ENCODE measurements around the gene SIRT3. TPM values are rescaled to one million over a fixed set of nuclear protein-coding genes. Genes with fewer than 3 reads are reported as not detected.
"Not testable (repeated sequence)": the region's sequence is repeated elsewhere in the genome, so short reads cannot be mapped to it uniquely, and the experiment has no call there.

The SIRT3 gene
- total RNA-seq, 1 donor from 2014 or later, result 9.8 TPM

DNA sequence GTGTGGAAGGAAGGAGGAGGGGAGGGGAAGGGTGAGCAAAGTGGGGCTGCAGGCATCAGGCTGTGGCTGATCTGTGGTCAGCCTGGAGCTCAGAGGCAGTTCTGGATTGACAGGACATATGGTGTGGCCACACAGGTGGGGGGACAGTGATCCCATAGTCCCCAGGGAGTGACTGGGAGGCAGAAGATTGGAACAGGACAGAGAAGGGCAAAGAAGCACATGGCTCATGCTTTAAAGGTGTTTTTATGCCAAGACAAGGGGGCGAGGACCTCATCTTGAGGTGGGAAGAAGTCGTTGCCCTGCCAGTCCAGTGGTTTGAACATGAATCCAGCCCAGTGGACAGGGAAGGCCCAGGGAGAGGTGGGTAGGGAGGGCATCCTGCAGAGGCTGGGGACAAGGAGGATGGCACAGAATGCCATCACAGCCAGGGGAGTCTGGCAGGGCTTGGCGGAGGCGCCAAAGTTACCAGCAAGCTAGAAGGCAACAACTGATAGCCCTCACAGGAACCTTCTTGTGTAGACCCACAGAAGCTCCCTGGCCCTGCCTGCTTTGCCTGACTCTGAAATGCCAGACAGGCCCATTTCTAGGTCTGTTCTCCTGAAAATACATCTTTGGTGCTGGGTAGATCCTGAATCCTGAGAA is 32.1 kb downstream of the SIRT3 start:
- DNase-seq (ENCODE audit: low read depth, low spot score), result no peak

DNA sequence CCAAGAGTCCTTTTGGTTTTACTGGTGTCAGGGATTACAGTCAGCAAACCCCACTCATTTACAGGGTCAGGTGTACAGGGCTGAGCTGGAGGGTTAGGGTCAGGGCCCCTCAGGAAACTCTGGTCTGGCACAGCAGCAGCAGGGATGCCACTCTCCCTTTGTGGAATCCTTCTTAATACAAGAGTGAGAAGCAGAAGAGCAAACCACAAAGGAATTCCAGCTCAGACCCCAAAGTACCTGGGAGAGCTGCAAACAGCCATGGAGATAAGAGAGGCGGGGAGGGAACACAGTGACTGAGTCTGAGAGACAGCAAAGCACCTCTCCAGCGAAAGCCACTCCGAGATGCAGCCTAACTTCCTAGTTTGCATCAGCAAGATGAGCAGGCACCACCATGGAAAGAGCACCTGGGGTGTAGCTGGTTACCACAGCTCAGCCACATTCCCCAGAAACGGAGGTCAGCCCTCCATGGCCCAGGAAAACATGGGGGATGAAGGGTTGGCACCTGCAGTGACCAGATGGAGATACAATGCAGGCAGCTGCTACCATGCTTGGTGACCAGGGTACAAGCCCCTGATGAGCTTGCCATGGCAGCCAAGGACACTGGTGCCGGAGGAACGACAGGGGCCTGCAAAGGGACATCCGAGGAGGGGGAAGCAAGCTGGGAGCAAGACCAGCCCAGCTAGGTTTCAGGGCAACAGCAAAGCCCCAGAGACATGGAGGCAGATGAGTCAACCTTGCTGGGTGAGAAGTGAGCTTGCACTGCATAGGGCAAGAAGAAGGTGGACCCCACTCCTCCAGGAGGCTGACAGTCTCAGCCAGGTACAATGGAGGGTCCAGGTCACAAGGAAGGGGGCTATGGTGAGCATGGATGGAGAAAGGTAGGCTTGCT is 32.8 kb downstream of the SIRT3 start:
- DNase-seq (ENCODE audit: low read depth, low spot score), result no peak

DNA sequence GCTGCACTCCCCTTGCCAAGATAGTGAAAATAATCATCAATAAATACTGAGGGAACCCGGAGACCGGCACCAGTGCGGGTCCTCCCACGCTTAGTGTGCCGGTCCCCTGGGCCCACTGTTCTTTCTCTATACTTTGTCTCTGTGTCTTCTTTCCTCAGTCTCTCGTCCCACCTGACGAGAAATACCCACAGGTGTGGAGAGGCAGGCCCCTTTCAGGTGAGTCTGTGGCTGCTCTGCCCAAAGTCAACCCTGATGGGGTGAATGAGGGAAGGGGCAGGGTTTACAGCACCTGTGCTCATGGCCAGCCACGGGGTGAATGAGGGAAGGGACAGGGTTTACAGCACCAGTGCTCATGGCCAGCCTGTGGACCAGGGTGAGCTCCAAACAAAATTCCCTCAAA is 33.7 kb downstream of the SIRT3 start:
- no peak for DNase-seq (ENCODE audit: low read depth, low spot score)

DNA sequence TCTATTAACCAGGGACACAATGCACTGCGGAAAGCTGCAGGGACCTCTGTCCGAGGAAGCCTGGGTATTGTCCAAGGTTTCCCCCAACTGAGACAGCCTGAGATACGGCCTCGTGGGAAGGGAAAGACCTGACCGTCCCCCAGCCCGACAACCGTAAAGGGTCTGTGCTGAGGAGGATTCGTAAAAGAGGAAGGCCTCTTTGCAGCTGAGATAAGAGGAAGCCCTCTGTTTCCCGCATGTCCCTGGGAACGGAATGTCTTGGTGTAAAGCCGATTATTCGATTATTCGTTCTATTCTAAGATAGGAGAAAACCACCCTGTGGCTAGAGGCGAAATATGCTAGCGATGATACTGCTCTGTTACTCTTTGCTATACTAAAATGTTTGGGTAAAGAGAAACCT is 34.2 kb downstream of the SIRT3 start:
- no peak for DNase-seq (ENCODE audit: low read depth, low spot score)

DNA sequence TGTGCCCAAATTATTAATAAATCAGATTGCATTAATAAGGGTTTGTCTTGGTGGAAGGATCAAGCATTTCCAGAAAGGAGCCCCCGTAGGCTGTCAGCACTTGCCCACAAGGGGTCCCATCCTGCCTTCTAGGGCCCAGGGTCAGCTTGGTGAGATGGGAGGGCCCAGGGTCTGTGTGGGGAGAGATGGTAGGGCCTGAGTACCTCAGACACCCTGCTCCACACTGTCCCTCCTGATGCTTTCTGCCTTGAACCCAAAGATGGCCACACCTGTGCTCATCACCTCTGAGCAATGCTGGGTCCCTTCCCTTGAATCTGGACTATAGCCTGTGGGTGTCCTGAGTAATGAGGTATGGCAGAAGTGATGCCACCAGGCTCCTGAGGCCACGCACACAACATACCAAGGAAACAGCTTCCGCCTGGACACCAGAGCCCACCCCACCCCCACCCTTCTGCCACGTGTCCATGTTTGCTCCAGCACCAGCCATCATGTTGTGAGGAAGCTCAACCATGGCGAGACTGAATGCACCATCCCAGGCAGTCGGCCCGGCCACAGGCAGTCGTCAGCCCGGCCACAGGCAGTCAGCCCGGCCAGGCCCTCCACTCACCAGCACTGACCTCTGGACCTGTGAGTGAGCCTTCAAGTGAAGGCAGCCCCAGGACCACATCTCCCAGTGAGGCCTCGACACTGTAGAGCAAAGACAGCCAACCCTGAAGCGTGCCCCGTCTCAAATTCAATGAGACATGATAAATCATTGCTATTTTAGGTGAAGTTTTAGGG is 35.7 kb downstream of the SIRT3 start:
- DNase-seq (ENCODE audit: low read depth, low spot score), result no peak

DNA sequence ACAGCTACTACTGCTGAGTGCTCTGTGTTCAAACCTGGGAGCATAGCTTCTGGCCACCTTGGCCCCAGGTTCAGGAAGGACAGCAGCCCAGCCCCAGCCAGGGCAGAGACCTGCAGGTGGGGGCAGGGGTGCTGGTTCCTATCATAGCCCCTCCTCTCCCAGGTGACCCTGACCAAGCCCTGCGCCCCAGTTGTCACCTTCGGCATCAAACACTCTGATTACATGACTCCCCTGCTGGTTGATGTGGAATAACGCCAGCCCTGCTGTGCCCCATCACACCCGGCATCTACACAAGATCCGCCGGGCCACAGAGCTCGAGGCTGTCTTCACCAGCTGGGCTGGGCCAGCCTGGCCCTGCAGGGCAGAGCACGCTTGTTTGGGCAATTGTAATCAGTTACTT is 36.4 kb downstream of the SIRT3 start:
- DNase-seq (ENCODE audit: low read depth, low spot score), result no peak

DNA sequence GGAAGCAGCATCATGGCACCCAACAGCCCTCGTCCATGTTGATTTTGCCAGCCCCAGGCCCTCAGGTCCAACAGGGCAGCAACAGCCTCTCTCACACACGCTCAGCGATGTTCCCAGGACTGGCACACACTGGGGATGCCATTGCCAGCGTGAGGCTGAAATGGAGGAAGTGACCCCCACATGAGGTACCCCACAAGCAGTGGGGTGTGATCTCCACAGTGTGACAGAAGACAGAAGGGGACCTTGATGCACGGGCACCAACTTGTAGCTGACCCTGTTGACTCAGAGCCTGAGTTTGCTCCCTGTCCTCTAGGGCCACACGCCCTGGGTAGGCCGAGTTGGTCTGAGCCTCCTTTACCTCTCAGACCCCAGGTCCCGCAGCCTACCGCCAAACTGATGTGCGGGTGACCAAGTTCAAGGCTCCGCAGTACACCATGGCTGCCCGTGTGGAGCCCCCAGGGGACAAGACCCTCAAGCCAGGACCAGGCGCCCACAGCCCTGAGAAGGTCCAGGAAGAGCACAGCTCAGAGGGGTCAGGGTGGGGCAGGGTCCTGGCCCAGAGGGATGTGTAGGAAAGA is 37.0 kb downstream of the SIRT3 start:
- no peak for DNase-seq (ENCODE audit: low read depth, low spot score)

DNA sequence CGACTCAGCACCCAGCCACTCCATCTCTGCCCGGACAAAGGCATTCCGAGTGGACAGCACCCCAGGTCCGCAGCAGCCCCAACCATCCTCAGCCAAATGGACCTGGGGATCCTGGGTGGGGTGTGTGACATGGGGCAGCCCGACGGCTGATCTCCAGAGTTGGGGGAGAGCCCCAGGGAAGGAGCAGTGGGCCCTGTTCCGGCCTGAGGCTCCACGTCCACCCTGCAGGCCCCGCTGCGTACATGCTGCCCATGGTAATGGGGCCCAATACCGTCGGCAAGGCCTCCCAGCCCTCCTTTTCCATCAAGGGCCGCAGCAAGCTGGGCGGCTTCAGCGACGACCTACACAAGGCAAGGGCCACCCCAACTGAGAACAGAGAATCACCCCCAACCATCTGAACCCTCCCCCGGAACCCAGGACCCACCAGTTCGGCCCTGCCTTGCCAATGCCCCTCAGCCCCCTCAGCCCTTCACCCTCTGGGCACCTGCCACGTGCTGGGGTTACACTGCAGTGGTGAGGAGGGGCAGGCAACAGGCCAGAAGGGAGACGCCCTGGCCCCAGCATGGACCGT is 37.8 kb downstream of the SIRT3 start:
- no peak for DNase-seq (ENCODE audit: low read depth, low spot score)

DNA sequence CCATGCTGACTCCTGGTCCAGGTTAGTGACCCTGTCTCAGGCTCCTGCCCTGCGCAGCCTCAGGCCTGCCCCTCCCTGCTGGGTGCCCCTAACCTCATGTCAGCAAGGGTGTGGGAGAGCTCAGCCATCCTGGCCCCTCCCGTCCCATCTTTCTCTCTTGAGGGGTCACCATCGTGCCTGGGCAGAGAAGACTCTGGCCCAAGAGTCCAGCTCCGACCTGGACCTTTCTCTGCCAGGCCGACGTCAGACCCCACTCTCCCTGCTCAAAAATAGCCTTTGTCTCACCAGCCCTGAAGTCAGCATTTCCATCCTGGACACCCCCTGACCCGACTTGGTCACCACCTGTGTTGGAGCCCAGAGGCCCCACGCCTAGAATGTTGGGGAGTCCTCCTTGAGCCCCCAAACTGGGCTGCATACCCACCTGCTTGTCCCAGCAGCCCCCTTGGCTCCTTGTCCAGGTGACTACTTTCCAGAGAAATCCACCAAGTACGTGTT is 38.4 kb downstream of the SIRT3 start:
- no peak for DNase-seq (ENCODE audit: low read depth, low spot score)

DNA sequence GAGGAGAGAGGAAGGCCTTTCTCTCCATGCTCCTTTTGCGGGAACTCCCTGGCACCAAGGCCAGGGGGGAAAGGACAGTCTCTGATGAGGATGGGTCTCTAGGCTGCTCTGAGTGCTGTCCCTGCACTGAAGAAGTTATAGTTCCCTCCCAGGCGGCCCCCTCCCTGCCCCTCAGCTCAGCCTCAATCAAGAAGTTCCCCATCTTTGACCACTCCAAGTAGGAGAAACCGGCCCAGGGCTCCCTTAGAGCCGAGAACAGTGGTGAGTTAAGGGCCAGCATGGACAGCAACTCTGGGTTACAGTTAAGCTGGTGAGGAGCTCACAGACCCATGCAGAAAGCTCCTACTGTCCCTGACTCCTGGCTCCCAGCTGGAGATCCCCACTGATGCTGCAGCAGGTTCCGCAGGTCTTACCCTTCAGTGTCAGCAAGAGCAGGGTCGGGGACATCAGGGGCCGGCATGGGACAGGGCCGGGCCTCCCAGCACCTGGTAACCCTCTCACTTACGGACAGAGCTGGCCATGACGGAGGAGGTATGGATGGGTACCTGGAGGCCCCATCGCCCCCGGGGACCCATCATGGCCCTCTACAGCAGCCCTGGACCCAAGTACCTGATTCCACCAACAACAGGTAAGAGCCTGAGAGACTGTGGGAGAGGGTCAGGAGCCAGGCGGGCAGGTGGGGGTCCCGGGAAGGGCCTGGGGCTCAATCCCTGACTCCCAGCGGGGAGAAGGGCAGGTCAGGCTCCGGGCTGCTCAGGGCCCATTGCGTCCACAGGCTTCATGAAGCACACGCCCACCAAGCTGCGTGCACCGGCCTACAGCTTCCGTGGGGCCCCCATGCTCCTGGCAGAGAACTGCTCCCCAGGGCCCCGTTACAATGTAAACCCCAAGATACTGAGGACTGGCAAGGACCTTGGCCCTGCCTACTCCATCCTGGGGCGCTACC is 39.1 kb downstream of the SIRT3 start:
- no peak for DNase-seq (ENCODE audit: low read depth, low spot score)

DNA sequence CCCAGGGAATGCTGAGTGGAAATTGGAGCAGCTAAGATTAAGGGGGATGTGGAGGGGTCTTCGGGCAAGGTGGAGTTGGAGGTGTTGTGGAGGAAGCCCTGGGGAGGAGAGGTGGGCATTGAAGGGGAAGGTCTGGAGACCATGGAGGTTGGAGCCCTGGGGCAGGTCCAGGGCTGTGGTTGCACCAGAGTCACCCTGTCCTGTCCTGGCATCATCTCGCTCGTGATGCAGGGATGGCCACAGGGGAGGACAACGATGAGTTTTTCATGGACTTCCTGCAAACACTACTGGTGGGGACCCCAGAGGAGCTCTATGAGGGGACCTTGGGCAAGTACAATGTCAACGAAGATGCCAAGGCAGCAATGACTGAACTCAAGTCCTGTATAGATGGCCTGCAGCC is 42.7 kb downstream of the SIRT3 start:
- not testable (repeated sequence) for DNase-seq (ENCODE audit: low read depth, low spot score)

DNA sequence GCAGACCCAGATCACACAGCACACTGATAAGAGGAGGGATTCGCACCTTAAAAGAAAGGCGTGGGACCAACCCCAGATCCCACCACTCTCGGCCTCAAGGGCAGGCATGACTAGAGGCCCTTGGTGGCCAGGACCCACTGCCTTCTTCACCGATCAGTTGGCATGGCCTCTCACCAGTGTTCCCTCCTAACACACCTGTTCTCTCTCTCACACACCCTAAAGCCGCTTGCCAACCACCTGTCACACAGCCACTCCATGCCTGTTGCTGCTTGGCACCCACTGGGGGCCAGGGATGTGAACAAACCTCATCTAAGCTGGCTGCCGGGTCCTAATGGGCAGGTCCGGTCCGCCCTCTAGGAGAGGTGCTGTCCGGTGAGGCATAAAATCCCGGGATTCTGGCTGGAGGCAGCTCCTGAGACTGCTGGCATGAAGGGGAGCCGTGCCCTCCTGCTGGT is 43.4 kb downstream of the SIRT3 start, which contains the start of gene SCGB1C1:
Gene SCGB1C1 (plus strand): TSS at position 405 of the 455 bp plus-strand sequence. CDS start 22 bp downstream, at position 427.
- DNase-seq (ENCODE audit: low read depth, low spot score), result not testable (repeated sequence)

DNA sequence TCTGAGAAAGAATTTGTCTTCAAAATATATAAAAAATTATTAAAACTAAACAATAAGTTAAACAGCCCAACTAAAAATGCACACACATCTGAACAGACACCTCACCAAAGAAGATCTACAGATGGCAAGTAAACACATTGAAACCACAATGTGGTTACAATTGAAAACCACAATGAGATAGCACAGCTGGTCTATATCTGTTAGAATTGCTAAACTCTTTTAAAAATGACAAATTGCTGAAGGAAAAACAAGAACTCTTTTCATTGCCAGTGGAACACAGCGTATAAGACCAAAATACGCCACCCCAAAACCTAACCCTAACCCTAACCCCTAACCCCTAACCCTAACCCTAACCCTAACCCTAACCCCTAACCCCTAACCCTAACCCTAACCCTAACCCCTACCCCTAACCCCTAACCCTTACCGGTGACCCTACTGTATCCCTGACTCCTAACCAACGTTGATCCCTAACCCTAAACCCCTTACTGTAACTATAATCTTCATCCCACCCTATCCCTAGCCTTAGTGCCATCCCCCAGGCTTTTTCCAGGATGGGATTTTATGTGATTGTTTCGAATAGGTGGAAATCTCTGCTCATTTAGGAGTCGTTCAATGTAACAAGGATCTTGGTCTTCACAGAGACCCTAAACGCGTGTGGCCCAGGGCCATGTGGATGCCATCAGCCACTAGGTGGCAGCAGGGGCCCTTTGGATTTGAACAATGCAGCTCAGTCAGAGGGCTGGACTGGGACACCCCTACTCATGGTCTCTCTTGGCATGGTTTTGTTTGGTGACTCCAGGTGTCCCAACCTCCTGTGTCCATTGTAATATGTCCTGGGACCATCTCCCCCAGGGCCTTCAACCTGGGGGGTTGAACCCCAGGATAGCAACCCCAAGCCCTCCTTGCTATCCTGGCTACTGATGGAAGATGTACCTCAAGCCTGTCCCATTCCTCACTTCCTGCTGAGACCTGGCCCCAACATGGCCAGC is 44.4 kb downstream of the SIRT3 start:
- DNase-seq (ENCODE audit: low read depth, low spot score), result not testable (repeated sequence)

DNA sequence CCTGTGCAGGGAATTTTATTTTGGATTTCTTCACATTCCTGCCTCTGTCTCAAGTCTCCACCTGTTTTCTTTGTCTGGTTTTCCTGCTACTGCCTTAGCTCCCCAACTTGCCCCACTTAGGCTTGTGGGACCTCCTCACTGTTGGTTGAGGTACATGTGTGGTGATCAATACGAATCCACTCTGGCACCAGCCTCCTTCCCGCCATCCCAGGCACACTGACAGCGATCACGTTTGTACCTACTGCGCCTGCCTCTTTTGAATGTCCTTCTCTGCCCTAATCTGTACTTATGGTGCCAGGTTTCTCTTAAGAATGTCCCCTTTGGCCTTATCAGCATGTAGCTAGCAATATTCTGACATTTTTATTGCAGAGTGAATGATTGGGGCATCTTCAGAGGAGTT is 45.6 kb downstream of the SIRT3 start:
- not testable (repeated sequence) for DNase-seq (ENCODE audit: low read depth, low spot score)

DNA sequence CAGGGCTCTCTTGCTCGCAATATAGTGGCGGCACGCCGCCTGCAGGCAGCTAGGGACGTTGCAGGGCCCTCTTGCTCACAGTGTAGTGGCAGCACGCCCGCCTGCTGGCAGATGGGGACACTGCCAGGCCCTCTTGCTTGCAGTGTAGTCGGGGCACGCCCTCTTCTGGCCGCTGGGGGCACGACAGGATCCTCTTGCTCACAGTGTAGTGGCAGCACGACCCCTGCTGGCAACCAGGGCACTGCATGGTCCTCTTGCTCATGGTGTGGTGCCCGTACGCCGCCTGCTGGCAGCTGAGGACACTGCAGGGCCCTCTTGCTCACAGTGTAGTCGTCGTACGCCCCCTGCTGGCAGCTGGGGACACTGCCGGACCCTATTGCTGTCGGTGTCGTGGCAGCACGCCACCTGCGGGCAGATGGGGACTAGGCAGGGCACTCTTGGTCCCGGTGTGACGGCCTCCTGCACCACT is 46.3 kb downstream of the SIRT3 start:
- DNase-seq (ENCODE audit: low read depth, low spot score), result not testable (repeated sequence)

DNA sequence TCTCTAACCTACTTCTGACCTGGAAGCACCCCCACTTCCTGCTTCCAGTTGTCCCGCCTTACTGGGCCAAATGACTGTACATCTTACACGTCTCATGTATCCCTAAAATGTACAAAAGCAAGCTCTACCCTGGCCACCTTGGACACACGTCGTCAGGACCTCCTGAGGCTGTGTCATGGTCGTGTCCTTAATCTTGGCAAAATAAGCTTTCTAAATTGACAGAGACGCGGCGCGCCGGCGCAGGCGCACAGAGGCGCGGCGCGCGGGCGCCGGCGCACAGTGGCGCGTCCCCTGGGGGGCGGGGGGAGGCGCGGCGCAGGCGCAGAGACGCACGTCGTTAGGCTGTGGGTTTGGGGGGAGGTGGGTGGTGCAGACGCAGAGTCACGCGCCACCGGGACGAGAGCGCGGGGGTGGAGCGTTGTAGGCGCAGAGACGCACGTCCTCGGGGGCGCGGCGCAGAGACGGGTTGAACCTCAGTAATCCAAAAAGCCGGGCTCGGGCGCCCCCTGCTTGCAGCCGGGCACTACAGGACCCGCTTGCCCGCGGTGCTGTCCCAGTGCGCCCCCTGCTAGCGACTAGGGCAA is 46.9 kb downstream of the SIRT3 start:
- DNase-seq (ENCODE audit: low read depth, low spot score), result not testable (repeated sequence)

DNA sequence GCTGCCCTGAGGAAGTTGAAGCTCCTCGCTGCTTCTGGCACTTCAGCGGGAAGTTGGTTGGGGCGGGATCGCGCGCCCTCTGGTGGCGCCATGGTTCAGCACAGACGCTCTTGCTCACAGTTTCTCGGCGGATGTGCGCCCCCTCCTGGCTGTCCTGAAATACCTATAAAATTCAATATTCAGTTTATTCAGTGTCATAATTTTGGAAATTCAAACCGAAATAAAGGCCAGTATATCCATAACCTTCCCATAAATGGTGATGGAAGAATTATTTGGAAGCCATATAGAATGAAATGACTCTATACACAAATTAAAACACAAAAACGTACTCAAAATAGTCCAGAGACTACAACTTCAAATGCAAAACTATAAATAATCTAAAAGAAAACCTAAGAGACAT is 55.9 kb downstream of the SIRT3 start:
- DNase-seq (ENCODE audit: low read depth, low spot score), result not testable (repeated sequence)
